Stimulated activated CD8-positive, alpha-beta memory T cell treated with anti-CD3 and anti-CD28 coated beads, Interleukin-4, amount 100 ng/mL, for 1 hour (primary cell): Measurements from ENCODE around the gene TMBIM1.
"Not testable (repeated sequence)": the region's sequence is repeated elsewhere in the genome, so short reads cannot be mapped to it uniquely, and the experiment has no call there.

Source experiments
- DNase-seq, 2 donors: peaks; one replicate each; pipeline ENCODE4 v3.0.0-alpha.2; 2020; ENCODE audit warnings: low read depth in 2 of 2, low spot score in 1 of 2

TMBIM1 gene

GRCh38 chr2:218291318-218292047 lies 820 bp downstream of the TMBIM1 start:
- no peak for DNase-seq

GRCh38 chr2:218290316-218291261 lies 1.7 kb downstream of the TMBIM1 start:
- DNase-seq, result no peak

GRCh38 chr2:218289639-218290315 lies 2.5 kb downstream of the TMBIM1 start:
- no peak for DNase-seq

DNA sequence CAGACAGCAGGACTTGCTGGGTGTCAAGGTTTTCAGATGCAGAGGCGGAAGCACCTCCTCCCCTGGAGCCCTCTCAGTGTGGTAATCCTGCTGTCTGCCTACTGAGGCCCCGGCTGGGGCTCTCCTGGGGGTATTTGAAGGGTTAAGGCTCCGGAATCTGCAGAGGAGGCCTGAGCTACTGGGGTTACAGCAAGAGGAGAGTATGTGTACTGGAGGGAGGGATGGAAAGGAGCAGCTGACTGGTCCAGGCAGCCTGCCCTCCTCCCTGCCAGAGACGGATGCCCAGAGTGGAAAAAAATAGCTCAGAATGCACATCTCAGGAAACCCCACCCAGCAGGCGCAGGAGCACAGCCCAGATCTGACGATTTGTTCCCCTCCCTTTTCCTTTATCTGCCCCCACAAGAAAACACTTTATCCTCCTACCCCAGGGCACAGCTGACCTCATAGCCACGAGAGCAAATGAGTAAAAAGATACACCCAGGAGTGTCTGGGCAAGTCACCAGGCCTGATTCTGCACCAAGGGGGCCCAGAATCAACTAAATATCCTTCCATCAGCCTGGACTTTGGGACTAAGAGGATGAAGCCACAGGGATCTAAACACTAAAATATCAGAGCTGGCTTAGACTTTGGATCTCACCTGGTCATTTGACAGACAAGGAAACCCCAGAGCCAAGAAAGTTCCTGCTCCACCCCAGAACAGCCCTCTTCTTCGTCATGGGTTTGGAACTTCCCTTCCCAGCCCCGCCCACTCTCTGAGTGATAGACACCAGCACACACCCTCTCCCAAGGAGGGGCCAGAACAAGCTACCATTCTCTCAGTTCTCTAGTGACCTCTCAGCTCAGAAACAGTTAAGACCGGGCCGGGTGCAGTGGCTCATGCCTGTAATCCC lies 5.5 kb downstream of the TMBIM1 start:
- DNase-seq, result peak; percentile 46 to 67

GRCh38 chr2:218285604-218286003 lies 6.7 kb downstream of the TMBIM1 start:
- no peak for DNase-seq

- DNase-seq, result peak in 1 of 2 donors; percentile 33
Measured at GRCh38 chr2:218284106-218284811, 8.0 kb downstream of the TMBIM1 start.

GRCh38 chr2:218282173-218282991 lies 9.9 kb downstream of the TMBIM1 start:
- no peak for DNase-seq

GRCh38 chr2:218281449-218281848 lies 10.9 kb downstream of the TMBIM1 start:
- no peak for DNase-seq

- DNase-seq, result no peak
Measured at GRCh38 chr2:218280260-218280870, 11.9 kb downstream of the TMBIM1 start.

- no peak for DNase-seq
Measured at GRCh38 chr2:218278531-218279360, 13.6 kb downstream of the TMBIM1 start.

DNA sequence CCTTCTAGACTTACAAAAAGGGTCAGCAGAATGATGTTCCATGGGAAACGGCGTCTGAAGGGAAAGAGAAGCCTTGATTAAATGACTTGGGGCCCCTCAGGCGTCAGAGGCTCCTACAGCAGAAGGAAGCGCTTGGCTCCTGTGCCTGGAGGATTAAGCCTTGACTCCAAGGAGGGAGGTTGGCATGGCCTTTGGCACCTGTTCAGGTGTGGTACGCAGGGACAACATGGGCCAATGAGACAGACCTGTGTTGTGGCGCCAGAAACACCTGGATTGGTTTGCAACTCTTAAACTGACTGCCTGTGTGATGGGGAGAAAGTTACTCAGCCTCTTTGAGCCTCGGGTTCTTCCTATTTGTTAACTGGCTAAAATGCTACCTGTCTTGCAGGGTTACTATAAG lies 14.4 kb downstream of the TMBIM1 start:
- no peak for DNase-seq

DNA sequence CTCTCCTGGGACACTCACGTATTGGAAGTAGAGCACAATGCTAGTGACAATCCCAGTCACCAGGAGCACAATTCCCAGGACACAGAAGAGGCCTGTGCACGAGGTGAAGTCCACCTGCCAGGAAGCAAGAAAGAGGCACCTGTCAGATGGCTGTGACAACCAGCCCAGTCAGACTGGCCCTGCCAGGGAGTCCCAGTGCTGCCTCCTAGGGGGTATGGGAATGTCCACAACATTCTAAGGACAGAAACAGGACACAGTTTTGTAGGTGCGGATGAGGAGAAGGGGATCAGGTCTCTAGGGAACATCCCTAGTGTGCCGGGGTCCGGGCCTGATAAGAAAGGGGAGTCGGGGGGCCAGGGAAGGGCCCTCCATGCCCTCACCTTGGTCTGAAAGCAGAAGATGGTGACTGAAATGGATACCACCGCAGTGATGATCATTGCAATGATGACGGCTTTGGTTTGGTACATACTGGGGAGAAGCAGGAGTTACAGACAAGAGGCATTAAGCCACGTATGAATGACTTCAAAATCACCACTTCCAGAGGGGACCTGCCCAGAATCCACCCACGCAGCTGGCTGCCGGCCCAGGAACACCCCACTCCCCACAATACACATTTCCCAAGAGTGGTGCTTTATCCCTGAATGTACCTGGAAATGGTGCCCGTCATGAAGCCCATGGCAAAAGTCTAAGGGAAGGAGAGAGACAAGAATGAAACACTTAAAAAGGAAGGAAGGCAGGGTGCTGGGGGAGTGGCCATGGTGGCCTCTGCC lies 15.1 kb downstream of the TMBIM1 start:
- DNase-seq, result no peak

- no peak for DNase-seq
Measured at GRCh38 chr2:218275371-218276072, 16.8 kb downstream of the TMBIM1 start.

DNA sequence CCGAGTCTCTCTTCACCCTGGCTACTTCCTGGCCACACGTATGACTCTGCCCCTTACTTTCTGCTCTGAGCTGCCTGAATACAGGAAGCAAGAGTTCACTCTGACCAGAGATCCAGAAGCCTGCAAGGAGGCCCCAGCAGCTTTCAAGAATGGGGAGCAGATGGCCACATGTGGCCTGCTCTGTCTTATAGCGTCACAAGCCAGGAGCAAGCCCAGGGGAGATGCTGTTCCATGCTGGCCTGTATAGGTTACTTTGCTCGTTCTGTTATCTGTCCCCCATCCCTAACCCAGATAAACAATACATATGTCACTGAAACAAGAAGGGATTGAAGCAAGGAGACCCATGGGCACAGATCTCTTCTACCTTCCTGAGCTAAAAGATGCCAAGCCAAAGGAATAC lies 17.7 kb downstream of the TMBIM1 start:
- no peak for DNase-seq

DNA sequence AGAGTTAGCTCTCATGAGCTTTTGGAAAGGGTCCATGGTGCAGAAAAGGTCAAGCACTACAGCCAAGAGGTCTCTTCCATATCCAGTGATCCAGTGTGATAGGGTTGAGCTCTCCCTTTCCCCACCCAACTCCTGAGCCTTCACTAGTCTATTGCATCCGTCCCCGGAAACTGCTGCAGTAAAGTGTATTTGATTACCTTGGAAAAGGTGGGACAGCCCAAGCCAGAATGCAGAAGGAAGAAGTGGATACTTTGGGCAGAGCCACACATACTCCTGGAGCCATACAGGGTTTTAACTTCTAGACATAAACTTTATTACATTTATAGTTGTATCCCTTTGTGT lies 18.4 kb downstream of the TMBIM1 start:
- no peak for DNase-seq

DNA sequence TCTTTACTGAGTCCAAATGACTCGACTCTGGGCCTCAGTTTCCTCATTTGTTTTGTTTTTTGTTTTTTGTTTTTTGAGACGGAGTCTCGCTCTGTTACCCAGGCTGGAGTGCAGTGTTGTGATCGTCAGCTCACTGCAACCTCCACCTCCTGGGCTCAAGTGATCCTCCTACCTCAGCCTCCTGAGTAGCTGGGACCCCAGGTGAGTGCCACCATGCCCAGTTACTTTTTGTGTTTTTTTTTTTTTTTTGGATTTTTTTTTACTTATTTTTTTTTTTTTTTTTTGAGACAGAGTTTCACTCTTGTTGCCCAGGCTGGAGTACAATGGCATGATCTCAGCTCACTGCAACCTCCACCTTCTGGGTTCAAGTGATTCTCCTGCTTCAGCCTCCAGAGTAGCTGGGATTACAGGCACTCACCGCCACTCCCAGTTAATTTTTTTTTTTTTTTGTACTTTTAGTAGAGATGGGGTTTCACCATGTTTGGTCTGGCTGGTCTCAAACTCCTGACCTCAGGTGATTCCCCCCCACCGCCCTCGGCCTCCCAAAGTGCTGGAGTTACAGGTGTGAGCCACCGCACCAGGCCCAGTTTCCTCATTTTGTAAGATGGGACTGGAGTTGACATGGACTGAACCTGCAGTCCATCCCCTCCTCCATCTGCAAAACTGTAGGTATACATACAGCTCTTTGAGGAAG lies 18.9 kb downstream of the TMBIM1 start:
- not testable (repeated sequence) for DNase-seq
